Hepatocyte (in vitro differentiated cells): ENCODE results near the gene F7. TPM values are rescaled to one million over a fixed set of nuclear protein-coding genes. Genes with fewer than 3 reads are reported as not detected.
"Not testable (repeated sequence)": the region's sequence is repeated elsewhere in the genome, so short reads cannot be mapped to it uniquely, and the experiment has no call there.

Source experiments
- DNase-seq: peaks from one replicate; pipeline ENCODE4 v3.0.0-alpha.2; 2016; ENCODE audit warnings: low spot score
- H2AFZ ChIP-seq: fragments of 200-600 bp; sonication (generic); 2 replicates; pipeline ENCODE4 v1.6.0; 2016; ENCODE audit warnings: antibody characterized with exemption, mild to moderate bottlenecking
- H3K27ac ChIP-seq: fragments of 200-600 bp; sonication (generic); 2 replicates; pipeline ENCODE4 v1.5.1; 2016; ENCODE audit warnings: mild to moderate bottlenecking
- H3K27me3 ChIP-seq: fragments of 200-600 bp; sonication (generic); 2 replicates; pipeline ENCODE4 v1.6.1; 2016
- H3K36me3 ChIP-seq: fragments of 200-600 bp; sonication (generic); replicated peaks from 2 replicates; pipeline ENCODE4 v1.5.1; 2016; ENCODE audit warnings: low read depth; ENCODE audit not compliant: insufficient read depth
- H3K4me1 ChIP-seq: fragments of 200-600 bp; sonication (generic); 2 replicates; pipeline ENCODE4 v1.5.1; 2016; ENCODE audit warnings: mild to moderate bottlenecking, moderate library complexity; ENCODE audit not compliant: insufficient read depth
- H3K4me2 ChIP-seq: fragments of 200-600 bp; sonication (generic); 2 replicates; pipeline ENCODE4 v1.6.0; 2016
- H3K4me3 ChIP-seq: fragments of 200-600 bp; sonication (generic); 2 replicates; pipeline ENCODE4 v1.5.1; 2016; ENCODE audit warnings: mild to moderate bottlenecking
- H3K79me2 ChIP-seq: fragments of 200-600 bp; sonication (generic); 2 replicates; pipeline ENCODE4 v1.6.0; 2017; ENCODE audit warnings: mild to moderate bottlenecking
- H3K9me2 ChIP-seq: fragments of 200-600 bp; sonication (generic); replicated peaks from 2 replicates; pipeline ENCODE4 v1.6.0; 2017; ENCODE audit warnings: mild to moderate bottlenecking; ENCODE audit not compliant: insufficient read depth
- H3K9me3 ChIP-seq: fragments of 200-600 bp; sonication (generic); 2 replicates; pipeline ENCODE4 v1.5.1; 2016; ENCODE audit warnings: low read depth, mild to moderate bottlenecking
- H4K20me1 ChIP-seq: fragments of 200-600 bp; sonication (generic); 2 replicates; pipeline ENCODE4 v1.6.0; 2016; ENCODE audit warnings: mild to moderate bottlenecking; ENCODE audit not compliant: insufficient read depth, poor library complexity, severe bottlenecking
- EZH2 ChIP-seq: fragments of 200-600 bp; sonication (generic); IDR thresholded peaks from 2 replicates; pipeline ENCODE4 v1.6.1; 2016; ENCODE audit warnings: antibody characterized with exemption, mild to moderate bottlenecking, borderline replicate concordance
- EZH2phosphoT487 ChIP-seq: fragments of 200-600 bp; sonication (generic); IDR thresholded peaks from one replicate; pipeline ENCODE4 v1.6.1; 2018; ENCODE audit warnings: antibody characterized with exemption, mild to moderate bottlenecking, low read depth, moderate library complexity; ENCODE audit not compliant: unreplicated experiment, severe bottlenecking
- WGBS: methylation state at CpG from one replicate; pipeline ENCODE4 v1.1.6; 2016; ENCODE audit warnings: low lambda C conversion rate; ENCODE audit errors: missing lambda C conversion rate; 5-methylcytosine and 5-hydroxymethylcytosine counted together
- polyA plus RNA-seq: library from polyadenylated mRNA; unstranded; fragments of >200 nt; fragmentation: Nextera tagmentation; extraction: Ambion mirVana; gene quantifications from 2 replicates; pipeline ENCODE4 v1.2.1, GENCODE V29; 2016
- total RNA-seq: library from RNA; depleted of rRNA; stranded (reverse); fragments of >200 nt; gene quantifications from 2 replicates; pipeline ENCODE4 v1.2.3, GENCODE V29; 2014
- TF ChIP-seq, protein P1 (sequence below): fragments of 200-600 bp; sonication (generic); IDR thresholded peaks from 2 replicates; pipeline ENCODE4 v1.5.1; 2016; ENCODE audit warnings: antibody characterized with exemption, mild to moderate bottlenecking; ENCODE audit not compliant: poor library complexity

Gene F7
- total and polyA plus RNA-seq, 2 experiments from 2014 or later = 12.6 to 24.0 TPM

DNA sequence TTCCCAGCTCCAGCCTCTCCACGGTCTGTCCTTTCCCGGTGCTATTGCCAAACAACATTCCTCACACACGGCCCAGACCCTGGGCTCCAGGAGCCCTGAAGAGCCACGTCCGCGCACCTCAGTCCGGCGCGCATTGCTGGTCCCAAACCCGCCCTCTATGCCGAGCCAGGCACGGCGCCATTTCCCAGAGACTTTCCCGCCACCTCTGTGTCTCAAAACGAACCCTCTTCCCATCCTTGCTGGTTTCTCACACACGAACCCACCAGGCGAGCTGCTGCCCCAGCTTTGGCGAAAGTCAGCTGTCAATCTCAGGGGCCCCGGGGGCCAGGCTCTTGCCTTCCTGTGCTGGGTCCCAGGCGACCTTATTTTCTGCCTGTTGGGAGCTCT, 28.0 kb upstream of the F7 start:
- Histone ChIP-seq H2AFZ (no peak overlapping the region), H3K9me2 (no peaks in the 10 kb centered on the region), H3K4me3 (no peak overlapping the region), H3K36me3 (no peaks in the 10 kb centered on the region), H3K27ac (no peak overlapping the region), H4K20me1 (no peaks in the 10 kb centered on the region), H3K27me3 (no peaks in the 10 kb centered on the region), H3K79me2 (no peaks in the 10 kb centered on the region), H3K4me2 (no peak overlapping the region), H3K4me1 (no peaks in the 10 kb centered on the region), H3K9me3 (no peaks in the 10 kb centered on the region)
- TF ChIP-seq EZH2 = no peak
- TF ChIP-seq, protein P1, sequence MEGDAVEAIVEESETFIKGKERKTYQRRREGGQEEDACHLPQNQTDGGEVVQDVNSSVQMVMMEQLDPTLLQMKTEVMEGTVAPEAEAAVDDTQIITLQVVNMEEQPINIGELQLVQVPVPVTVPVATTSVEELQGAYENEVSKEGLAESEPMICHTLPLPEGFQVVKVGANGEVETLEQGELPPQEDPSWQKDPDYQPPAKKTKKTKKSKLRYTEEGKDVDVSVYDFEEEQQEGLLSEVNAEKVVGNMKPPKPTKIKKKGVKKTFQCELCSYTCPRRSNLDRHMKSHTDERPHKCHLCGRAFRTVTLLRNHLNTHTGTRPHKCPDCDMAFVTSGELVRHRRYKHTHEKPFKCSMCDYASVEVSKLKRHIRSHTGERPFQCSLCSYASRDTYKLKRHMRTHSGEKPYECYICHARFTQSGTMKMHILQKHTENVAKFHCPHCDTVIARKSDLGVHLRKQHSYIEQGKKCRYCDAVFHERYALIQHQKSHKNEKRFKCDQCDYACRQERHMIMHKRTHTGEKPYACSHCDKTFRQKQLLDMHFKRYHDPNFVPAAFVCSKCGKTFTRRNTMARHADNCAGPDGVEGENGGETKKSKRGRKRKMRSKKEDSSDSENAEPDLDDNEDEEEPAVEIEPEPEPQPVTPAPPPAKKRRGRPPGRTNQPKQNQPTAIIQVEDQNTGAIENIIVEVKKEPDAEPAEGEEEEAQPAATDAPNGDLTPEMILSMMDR = no peak
- no peak for DNase-seq
- 92% methylated on average over 18 of the region's 20 CpGs for WGBS

DNA sequence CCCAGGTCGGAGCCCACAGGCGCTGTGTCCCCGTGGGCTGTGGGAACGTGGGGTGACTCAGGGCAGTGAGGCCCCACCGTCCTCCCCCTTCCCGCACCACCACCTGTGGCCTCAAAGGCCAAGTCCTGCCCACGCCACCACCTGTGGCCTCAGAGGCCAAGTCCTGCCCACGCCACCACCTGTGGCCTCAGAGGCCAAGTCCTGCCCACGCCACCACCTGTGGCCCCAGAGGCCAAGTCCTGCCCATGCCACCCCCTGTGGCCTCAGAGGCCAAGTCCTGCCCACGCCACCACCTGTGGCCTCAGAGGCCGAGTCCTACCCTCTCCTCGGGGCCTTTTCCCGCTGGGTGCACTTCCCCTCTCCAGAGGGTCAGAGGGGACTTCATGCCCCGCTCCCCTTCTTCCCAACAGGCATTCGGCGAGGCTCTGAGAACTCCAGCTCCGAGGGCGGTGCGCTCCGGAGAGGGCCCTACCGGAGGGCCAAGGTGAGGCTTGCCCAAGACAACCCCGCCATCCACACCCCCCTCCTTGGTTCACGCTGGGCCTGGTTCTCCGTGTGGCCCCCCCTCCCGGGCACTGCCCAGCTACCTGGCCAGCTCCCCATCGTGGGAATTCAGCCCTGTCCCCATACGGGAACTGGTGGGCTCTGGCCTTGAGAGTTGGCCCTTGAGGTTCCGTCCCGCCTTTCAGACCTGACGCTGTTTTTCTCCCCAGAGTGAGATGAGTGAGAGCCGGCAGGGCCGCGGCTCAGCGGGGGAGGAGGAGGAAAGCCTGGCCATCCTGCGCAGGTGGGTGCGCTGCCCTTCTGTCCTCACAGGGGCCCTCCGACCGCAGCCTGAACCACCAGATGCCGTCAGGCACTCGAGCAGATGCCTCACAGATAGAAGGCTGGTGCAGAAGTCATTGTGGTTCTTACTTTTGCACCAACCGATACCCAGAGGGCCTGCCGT, 27.4 kb upstream of the F7 start:
- no peaks in the 10 kb centered on the region for H3K27me3 ChIP-seq

DNA sequence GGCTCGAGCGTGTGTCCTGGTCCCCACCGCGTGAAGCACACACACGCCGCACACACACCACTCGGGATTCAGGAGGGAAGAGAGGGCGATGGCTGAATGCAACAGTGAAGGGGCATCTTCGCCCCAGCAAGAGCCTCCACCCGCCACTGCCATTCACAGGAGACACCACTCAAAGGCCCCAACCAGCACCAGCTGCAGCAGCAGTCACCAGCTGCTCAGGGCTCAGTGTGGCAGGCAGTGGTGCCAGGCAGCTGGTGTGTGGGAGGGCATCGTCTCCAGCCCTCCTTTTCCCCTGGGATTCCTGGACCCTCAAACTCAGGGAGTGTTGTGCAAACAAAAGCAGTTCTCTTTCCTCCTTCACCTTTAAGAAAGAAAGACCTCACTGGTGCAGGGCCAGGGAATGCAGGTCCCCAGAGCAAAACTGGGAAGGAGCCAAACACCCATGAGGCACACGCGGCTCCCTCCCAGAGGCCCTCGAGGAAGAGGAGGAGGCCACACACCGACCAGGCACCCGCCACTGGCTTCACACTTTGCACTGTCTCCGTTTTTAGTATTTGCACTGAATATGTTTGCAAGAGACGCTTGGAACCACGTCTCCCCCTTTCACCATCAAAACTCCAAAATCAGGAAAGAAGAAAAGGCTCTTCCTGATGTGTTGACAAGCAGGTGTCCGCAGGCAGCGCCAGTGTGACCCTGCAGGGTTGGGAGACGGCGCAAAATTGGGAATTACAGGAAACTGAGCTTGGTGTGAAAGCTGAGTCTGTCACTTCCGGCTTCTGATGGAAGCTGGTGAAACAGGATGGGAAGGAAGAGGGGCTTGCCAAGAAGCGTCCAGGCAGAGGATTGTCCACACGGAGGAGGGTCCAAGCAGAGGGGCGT, 26.4 kb upstream of the F7 start:
- no peaks in the 10 kb centered on the region for H4K20me1 ChIP-seq
- H2AFZ ChIP-seq = no peak overlapping the region
- no peaks in the 10 kb centered on the region for H3K79me2 ChIP-seq
- TF ChIP-seq EZH2 (no peak), EZH2phosphoT487 (no peak)
- TF ChIP-seq, protein P1 = no peak
- H3K9me3 ChIP-seq = no peaks in the 10 kb centered on the region
- H3K4me2 ChIP-seq = no peak overlapping the region
- no peaks in the 10 kb centered on the region for H3K36me3 ChIP-seq
- no peaks in the 10 kb centered on the region for H3K4me1 ChIP-seq
- no peak overlapping the region for H3K27ac ChIP-seq
- no peaks in the 10 kb centered on the region for H3K27me3 ChIP-seq
- no peaks in the 10 kb centered on the region for H3K9me2 ChIP-seq
- 95% methylated on average over 27 of the region's 27 CpGs for WGBS
- H3K4me3 ChIP-seq = no peak overlapping the region
- DNase-seq = no peak

More for the DNA sequence above, 27.4 kb upstream of the F7 start:
- Histone ChIP-seq H3K27ac (no peak overlapping the region), H3K36me3 (no peaks in the 10 kb centered on the region), H2AFZ (no peak overlapping the region), H3K9me2 (no peaks in the 10 kb centered on the region), H3K4me1 (no peaks in the 10 kb centered on the region), H4K20me1 (no peaks in the 10 kb centered on the region), H3K4me2 (no peak overlapping the region), H3K79me2 (no peaks in the 10 kb centered on the region), H3K4me3 (no peak overlapping the region), H3K9me3 (no peaks in the 10 kb centered on the region)
- DNase-seq = no peak
- TF ChIP-seq, protein P1 = no peak
- TF ChIP-seq EZH2 (no peak), EZH2phosphoT487 (no peak)
- WGBS = 96% methylated on average over 28 of the region's 42 CpGs

DNA sequence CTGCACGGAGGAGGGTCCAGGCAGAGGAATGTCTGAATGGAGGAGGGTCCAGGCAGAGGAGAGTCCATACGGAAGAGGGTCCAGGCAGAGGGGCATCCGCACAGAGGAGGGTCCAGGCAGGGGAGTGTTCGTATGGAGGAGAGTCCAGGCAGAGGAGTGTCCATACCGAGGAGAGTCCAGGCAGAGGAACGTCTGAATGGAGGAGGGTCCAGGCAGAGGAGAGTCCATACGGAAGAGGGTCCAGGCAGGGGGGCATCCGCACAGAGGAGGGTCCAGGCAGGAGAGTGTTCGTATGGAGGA, 25.9 kb upstream of the F7 start:
- H3K9me2 ChIP-seq, H3K79me2 ChIP-seq, DNase-seq, H3K36me3 ChIP-seq, H3K27me3 ChIP-seq, H3K27ac ChIP-seq, H4K20me1 ChIP-seq, H3K9me3 ChIP-seq, H3K4me3 ChIP-seq, H3K4me2 ChIP-seq, H2AFZ ChIP-seq, H3K4me1 ChIP-seq: not testable (repeated sequence)
- 60% methylated on average over 1 of the region's 9 CpGs for WGBS
